ENCODE measurements around the gene MRPL24. TPM values are rescaled to one million over a fixed set of nuclear protein-coding genes. Genes with fewer than 3 reads are reported as not detected.

MRPL24 gene
- total RNA-seq, 1 donor from 2014 or later, result 60.3 TPM

DNA sequence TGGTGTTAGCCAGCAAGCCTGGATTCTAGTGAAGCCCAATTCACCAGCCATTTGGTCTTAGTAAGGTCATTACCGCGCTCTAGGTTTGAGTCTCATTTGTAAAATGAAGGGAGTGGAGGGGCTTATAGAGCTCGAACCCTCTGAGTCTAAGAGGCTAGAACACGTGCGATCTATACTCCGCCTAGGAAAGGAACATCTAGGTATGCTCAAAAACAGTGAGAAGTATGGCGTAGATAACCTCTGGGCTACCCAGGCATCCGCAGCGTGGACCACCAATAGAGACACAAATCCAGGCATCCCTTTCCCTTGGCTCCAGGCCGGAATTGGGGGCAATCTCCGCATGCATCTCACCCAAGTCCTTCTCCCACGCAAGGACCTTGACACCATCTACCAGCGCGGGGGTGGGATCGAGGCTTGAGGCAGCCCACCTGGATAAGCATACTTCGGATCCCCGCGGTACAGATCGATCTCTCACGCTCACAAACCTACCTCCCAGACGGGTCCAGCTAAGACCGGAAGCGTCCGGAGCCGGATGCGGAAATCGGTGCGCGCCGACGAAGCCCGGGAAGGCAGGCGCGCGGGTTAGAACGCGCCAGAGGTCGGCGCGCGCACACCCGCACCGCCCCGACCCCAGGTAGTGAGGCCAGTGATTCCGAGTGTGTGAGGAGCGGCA, 12.8 kb downstream of the MRPL24 start, which contains the start of gene METTL25B:
METTL25B (plus strand) TSS at position 544 of the 673 bp plus-strand sequence. CDS start 636 bp downstream, outside the sequence.
- peak; percentile 60 for DNase-seq (ENCODE audit: low read depth)
- TF ChIP-seq, protein P1, sequence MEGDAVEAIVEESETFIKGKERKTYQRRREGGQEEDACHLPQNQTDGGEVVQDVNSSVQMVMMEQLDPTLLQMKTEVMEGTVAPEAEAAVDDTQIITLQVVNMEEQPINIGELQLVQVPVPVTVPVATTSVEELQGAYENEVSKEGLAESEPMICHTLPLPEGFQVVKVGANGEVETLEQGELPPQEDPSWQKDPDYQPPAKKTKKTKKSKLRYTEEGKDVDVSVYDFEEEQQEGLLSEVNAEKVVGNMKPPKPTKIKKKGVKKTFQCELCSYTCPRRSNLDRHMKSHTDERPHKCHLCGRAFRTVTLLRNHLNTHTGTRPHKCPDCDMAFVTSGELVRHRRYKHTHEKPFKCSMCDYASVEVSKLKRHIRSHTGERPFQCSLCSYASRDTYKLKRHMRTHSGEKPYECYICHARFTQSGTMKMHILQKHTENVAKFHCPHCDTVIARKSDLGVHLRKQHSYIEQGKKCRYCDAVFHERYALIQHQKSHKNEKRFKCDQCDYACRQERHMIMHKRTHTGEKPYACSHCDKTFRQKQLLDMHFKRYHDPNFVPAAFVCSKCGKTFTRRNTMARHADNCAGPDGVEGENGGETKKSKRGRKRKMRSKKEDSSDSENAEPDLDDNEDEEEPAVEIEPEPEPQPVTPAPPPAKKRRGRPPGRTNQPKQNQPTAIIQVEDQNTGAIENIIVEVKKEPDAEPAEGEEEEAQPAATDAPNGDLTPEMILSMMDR (IDR thresholded peaks at IDR 0.05; ENCODE audit: insufficient read depth, low read length, severe bottlenecking), result no peak
- peaks cover 16% of the 10 kb centered on the region for H3K36me3 ChIP-seq (ENCODE audit: control insufficient read depth, insufficient read depth, low read length)
- H3K27me3 ChIP-seq (ENCODE audit: control insufficient read depth, insufficient read depth, low read length), result no peaks in the 10 kb centered on the region
- peak within 1 kb of the TSS; percentile 92 for H3K4me3 ChIP-seq (ENCODE audit: low read depth, low read length)
- no peak for FAIRE-seq

- Histone ChIP-seq H3K4me3 (ENCODE audit: low read depth, low read length) (peak overlapping the region; percentile 92), H3K36me3 (ENCODE audit: control insufficient read depth, insufficient read depth, low read length) (peaks cover 18% of the 10 kb centered on the region), H3K27me3 (ENCODE audit: control insufficient read depth, insufficient read depth, low read length) (no peaks in the 10 kb centered on the region)
- TF ChIP-seq, protein P1 (IDR thresholded peaks at IDR 0.05; ENCODE audit: insufficient read depth, low read length, severe bottlenecking), result no peak
- no peak for DNase-seq (ENCODE audit: low read depth)
- FAIRE-seq, result no peak
Measured at GRCh38 chr1:156727492-156727891, 13.4 kb downstream of the MRPL24 start.

GRCh38 chr1:156726549-156727226, 14.2 kb downstream of the MRPL24 start:
- DNase-seq (ENCODE audit: low read depth) (peak; percentile 60), FAIRE-seq (no peak)
- no peaks in the 10 kb centered on the region for H3K27me3 ChIP-seq (ENCODE audit: control insufficient read depth, insufficient read depth, low read length)
- peaks cover 14% of the 10 kb centered on the region for H3K36me3 ChIP-seq (ENCODE audit: control insufficient read depth, insufficient read depth, low read length)
- TF ChIP-seq, protein P1 (IDR thresholded peaks at IDR 0.05; ENCODE audit: insufficient read depth, low read length, severe bottlenecking), result peak; percentile 71
- peak overlapping the region; percentile 23 for H3K4me3 ChIP-seq (ENCODE audit: low read depth, low read length)

DNA sequence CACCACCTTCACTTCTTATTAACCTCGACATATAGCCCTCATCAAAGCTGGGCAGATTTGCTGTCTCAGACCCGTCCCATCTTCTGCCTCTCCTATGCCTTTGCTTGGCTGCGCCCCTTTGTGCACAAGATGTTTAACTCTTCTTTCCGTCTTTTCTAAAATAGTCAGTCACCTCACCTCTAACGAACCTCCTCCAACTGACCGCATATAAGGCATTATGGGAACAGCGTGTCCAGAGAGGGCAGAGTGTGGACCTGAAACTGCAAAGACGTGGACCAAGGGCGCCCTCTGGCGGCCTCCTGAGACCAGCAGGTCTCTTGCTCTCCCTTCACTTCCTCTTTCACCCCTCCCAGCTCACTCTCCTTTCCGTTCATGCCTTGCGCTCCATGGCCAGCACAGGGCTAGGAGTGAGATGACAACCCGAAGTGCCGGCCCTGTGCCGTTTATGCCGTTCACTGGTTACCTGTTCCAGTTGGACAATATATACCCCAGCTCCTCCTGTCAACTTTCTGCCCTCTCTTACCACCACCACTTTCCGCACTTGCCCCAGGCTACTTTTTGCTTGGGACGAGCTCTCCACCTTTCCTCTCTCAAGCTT, 15.1 kb downstream of the MRPL24 start:
- TF ChIP-seq, protein P1 (IDR thresholded peaks at IDR 0.05; ENCODE audit: insufficient read depth, low read length, severe bottlenecking), result peak; percentile 99
- DNase-seq (ENCODE audit: low read depth) (peak; percentile 72), FAIRE-seq (no peak)
- Histone ChIP-seq H3K27me3 (ENCODE audit: control insufficient read depth, insufficient read depth, low read length) (no peaks in the 10 kb centered on the region), H3K36me3 (ENCODE audit: control insufficient read depth, insufficient read depth, low read length) (peaks cover 19% of the 10 kb centered on the region), H3K4me3 (ENCODE audit: low read depth, low read length) (peak overlapping the region; percentile 23)

- Histone ChIP-seq H3K36me3 (ENCODE audit: control insufficient read depth, insufficient read depth, low read length) (peaks cover 18% of the 10 kb centered on the region), H3K4me3 (ENCODE audit: low read depth, low read length) (no peak overlapping the region)
- FAIRE-seq, result no peak
Measured at GRCh38 chr1:156721535-156721934, 19.4 kb downstream of the MRPL24 start.

More at GRCh38 chr1:156721535-156721934, 19.4 kb downstream of the MRPL24 start:
- TF ChIP-seq, protein P1 (IDR thresholded peaks at IDR 0.05; ENCODE audit: insufficient read depth, low read length, severe bottlenecking), result no peak
- no peaks in the 10 kb centered on the region for H3K27me3 ChIP-seq (ENCODE audit: control insufficient read depth, insufficient read depth, low read length)
- no peak for DNase-seq (ENCODE audit: low read depth)

Measured in bronchial epithelial cell (primary cell).